SK-N-SH treated with all-trans-retinoic acid at 6 μM for 48 hours (cell line): ENCODE data around the gene CRAMP1.

ENCODE experiments used
- RARB ChIP-seq: fragments of 250-450 bp; sonication (Bioruptor Pico); IDR thresholded peaks from 2 replicates; pipeline ENCODE4 v1.8.0; 2021; ENCODE audit warnings: mild to moderate bottlenecking, moderate library complexity
- TCF4 ChIP-seq: fragments of 250-450 bp; sonication (Bioruptor Pico); IDR thresholded peaks from 2 replicates; pipeline ENCODE4 v1.8.0; 2021; ENCODE audit warnings: mild to moderate bottlenecking, moderate library complexity, borderline replicate concordance
- TOX ChIP-seq: fragments of 250-450 bp; sonication (Bioruptor Pico); IDR thresholded peaks from 2 replicates; pipeline ENCODE4 v1.8.0; 2021; ENCODE audit warnings: mild to moderate bottlenecking, moderate library complexity, borderline replicate concordance
- ZFP30 ChIP-seq: fragments of 450-650 bp; formaldehyde crosslinking; IDR thresholded peaks from 2 replicates; pipeline ENCODE4 v1.5.0; 2022; ENCODE audit warnings: mild to moderate bottlenecking, moderate library complexity
- TF ChIP-seq, protein P1 (sequence below): fragments of 250-450 bp; sonication (Bioruptor Pico); IDR thresholded peaks from 2 replicates; pipeline ENCODE4 v1.5.1; 2020; ENCODE audit warnings: low read depth, mild to moderate bottlenecking, moderate library complexity
- TF ChIP-seq, protein P2 (sequence below): fragments of 250-450 bp; sonication (Bioruptor Pico); IDR thresholded peaks from 2 replicates; pipeline ENCODE4 v1.8.0; 2020; ENCODE audit warnings: mild to moderate bottlenecking, moderate library complexity, borderline replicate concordance

DNA sequence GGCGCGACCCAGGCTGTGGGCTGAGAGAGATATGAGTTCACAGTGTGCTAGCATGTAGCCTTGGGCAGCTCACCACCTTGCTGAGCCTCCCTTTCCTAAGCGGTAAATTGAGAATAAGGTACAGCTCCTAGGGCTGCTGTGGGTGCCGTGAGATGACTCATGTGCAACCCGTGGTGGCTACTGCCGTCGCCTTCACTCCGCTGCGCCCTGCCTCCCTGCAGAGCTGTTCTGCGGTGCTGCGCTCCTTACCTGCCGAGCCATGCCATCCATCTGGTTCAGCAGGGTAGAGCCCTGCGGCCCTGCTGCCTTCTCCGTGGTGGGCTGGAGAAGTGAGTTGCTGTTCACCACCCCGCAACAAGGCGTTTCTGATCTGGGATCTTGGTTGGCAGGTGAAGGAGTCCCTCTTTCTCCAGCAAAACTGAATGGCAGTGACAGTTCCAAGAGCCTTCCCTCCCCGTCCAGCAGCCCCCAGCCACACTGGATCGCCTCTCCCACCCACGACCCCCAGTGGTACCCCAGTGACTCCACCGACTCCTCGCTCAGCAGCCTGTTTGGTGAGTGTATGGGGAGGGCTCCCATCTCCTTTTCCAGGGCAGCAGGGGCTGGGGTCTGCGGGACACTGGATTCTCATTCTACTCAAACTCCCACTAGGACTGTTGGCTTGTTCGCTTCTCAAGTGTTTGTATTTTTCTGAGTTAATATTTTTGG, 56.6 kb downstream of the CRAMP1 start:
- TF ChIP-seq, protein P1, sequence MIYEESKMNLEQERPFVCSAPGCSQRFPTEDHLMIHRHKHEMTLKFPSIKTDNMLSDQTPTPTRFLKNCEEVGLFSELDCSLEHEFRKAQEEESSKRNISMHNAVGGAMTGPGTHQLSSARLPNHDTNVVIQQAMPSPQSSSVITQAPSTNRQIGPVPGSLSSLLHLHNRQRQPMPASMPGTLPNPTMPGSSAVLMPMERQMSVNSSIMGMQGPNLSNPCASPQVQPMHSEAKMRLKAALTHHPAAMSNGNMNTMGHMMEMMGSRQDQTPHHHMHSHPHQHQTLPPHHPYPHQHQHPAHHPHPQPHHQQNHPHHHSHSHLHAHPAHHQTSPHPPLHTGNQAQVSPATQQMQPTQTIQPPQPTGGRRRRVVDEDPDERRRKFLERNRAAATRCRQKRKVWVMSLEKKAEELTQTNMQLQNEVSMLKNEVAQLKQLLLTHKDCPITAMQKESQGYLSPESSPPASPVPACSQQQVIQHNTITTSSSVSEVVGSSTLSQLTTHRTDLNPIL (CRISPR knock-in tag), result no peak
- TF ChIP-seq TCF4 (CRISPR knock-in tag) (no peak), TOX (CRISPR knock-in tag) (no peak), RARB (CRISPR knock-in tag) (no peak), ZFP30 (CRISPR knock-in tag) (no peak)
- TF ChIP-seq, protein P2, sequence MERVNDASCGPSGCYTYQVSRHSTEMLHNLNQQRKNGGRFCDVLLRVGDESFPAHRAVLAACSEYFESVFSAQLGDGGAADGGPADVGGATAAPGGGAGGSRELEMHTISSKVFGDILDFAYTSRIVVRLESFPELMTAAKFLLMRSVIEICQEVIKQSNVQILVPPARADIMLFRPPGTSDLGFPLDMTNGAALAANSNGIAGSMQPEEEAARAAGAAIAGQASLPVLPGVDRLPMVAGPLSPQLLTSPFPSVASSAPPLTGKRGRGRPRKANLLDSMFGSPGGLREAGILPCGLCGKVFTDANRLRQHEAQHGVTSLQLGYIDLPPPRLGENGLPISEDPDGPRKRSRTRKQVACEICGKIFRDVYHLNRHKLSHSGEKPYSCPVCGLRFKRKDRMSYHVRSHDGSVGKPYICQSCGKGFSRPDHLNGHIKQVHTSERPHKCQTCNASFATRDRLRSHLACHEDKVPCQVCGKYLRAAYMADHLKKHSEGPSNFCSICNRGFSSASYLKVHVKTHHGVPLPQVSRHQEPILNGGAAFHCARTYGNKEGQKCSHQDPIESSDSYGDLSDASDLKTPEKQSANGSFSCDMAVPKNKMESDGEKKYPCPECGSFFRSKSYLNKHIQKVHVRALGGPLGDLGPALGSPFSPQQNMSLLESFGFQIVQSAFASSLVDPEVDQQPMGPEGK, result no peak
